Measurements from ENCODE around the gene DMAP1.

Gene DMAP1

DNA sequence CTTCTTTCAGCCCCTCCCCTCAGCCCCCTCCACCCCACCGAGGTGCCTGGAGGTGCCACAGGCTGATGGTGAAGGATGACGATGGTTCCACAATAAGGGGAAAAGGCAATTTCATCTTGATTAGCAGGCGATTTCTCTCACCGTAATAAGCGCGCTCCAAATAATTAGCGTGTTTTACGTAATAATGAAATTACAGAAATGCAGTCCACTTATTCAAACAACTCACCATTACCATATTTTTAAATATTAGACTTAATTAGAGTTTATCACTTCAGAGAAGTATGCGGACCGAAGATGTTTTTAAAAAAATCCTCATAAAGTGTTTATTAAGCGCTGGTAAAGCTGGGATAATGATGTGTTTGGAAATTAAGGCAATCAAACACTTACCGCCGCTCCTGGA, 14.9 kb downstream of the DMAP1 start:
- no peak for DNase-seq (ENCODE audit: low read depth)

DNA sequence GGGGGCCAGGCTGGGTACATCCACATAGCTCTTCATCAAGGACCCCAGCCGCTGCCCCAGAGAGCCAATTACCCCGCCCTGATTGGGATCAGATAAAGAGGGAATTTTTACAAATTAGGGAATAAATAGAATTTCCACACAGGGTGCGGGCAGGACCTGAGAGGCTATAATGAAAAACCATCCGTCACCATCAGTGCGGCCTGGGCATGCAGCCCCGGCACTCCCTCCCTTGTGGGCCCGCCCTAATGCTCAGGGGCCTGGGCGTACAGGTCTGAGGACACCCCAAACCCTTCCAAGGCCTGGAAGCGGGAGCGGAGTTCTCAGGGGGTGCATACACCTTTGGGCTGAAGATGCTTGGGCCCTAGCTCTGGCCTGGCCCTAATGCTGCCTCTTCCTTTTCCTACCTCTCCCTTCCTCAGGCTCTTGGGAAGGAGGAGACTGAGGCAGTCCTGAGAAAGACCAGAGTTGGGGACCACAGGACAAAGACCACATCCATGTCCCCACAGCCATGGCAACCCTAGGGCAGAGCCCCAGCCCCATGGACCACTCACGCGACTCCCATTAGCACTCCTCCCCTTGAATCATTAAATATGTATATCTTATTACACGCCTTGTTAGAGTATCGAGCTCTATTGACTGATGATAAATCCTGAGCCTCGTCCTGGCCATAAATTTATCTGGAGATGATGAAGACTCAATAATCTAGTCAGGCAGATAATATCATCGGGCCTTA, 16.3 kb downstream of the DMAP1 start:
- DNase-seq (ENCODE audit: low read depth) = no peak

DNA sequence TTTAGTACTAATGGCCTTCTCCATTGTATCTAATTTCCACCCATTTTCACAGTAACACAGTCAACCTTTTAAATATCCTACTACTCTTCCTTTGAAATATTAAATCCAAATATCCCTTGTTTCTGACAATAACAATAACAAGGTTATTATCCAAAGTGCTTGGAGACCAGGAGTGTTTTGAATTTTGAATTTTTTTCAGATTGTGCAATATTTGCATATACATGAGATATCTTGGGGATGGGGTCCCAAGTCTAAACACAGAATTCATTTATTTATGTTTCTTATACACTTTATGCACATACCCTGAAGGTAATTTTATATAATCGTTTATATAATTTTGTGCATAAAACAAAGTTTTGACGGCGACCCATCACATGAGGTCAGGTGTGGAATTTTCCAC, 17.5 kb downstream of the DMAP1 start:
- no peak for DNase-seq (ENCODE audit: low read depth)

DNA sequence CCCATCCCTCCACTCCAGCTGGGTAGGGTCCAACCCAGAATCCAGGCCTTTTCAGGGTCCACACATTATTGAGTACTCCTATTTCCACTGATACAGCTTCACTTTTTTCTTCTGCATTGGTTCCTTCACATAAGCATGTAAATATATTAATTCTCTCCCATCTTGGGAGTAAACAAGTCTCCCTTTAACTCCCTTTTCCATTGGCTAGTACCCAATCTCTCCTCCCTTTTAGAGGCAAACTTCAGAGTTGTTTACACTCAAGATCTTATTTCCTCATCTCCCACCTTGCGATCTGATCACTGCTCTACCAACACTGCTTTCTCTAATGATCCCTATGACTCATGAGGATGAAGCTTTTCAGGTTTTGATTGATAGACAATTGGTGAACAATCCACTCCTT, 20.3 kb downstream of the DMAP1 start:
- DNase-seq (ENCODE audit: low read depth) = no peak

DNA sequence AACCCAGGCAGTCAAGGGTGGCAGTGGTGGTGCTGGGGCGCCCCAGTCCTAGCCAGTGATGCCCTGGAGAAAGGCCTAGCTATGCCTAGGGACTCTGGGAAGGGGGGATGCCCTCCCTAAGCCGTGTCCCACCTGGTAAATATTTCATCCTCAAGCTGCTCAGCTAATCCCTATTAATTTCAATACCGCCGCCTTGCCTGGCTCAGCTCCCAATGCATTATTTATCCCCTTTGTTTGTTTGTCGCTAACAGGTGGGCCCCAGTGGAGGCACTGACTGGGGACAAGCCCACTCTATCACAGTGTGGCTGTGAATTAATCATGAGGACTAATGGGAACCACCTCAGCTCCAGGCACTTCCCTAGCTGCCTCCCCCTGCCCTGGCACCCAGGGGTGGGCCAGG, 22.5 kb downstream of the DMAP1 start:
- no peak for DNase-seq (ENCODE audit: low read depth)

DNA sequence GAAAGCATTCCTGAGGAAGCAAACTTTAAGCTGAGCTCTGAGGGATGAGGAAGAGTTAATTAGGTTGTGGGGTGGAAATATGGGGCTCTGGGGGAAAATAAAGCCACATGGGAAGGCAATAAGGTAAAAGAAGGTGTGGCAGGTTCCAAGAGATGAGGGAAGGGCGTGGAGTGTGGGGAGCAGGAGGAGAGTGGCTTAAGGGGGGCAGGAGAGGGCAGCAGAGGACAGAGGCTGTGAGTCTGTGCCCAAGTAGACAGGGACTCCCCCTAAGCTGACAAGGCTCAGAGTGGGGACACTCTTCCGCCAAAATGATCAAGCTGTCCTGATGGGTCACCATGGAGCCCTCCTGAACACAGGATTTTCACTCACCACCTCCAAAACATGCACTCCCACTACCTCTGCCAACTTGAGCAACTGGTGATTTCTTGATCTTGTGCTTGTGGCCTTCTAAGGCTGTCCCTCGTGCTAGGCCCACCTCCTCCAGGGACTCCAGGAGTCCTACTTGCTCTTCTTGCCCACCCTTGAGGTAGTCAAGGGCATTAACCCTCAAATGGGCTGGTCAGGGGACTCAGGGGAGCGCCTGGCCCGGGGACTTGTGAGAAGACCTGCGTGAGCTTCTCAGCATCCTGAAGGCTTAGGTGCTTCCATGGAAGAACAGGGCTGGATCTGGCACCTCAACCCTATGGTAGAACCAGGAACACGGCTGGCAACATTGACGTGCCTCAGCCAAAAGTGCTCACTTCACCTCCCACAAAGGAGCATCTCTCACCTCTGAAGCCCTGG, 23.4 kb downstream of the DMAP1 start:
- no peak for DNase-seq (ENCODE audit: low read depth)

DNA sequence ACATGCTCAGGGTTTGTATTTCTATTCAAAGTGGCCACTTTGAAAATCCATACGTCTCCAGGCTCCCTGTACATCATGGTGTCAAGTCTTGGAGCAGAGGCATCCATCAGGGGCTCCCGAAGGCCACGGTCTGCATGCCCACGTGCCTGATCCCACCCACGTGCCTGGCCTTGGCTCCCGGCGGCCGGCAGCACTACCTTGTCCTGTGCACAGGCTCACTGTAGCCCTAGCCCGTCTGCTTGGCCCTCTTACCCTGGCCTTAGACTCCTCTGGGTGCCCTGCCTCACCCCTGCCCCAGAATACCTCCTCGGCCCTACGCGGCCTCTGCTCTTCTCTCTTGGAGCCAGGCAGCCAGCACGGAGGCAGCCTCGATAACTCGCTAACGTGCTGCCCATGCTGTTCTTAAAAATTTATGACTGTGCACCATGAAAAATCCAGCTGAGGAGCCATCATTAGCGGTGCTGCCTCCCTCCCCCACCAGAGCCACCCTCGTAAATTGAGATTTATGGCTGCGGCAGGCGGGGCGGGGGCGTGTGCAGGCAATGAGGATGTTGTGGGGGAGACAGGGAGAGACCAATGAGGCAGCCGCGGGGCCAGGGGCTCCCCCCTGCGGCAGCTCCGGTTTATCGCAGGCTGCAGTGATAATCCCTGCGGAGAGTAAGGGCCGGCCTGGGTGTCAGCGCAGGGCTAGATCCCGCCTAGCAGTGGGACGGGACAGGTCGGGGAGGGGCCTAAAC, 24.6 kb downstream of the DMAP1 start:
- DNase-seq (ENCODE audit: low read depth) = peak; percentile 79

DNA sequence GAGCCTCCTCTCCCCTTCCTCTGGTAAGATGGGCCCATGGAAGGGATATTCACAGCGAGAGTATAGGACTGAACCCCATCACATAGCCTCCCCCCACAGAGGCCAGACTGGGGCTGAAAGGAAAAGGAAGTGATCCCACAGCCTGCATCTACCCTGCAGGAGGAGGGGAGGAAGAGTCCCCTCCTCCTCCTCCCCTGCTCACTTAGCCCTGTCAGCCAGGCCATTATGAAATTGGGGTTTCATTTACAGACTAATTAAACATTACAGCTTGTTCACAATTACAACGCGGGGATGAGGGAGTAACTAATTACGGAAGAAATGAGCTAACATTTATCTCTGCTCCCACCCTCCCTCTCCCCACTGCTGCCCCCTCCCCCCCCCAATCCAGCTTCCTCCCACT, 25.4 kb downstream of the DMAP1 start:
- no peak for DNase-seq (ENCODE audit: low read depth)

DNA sequence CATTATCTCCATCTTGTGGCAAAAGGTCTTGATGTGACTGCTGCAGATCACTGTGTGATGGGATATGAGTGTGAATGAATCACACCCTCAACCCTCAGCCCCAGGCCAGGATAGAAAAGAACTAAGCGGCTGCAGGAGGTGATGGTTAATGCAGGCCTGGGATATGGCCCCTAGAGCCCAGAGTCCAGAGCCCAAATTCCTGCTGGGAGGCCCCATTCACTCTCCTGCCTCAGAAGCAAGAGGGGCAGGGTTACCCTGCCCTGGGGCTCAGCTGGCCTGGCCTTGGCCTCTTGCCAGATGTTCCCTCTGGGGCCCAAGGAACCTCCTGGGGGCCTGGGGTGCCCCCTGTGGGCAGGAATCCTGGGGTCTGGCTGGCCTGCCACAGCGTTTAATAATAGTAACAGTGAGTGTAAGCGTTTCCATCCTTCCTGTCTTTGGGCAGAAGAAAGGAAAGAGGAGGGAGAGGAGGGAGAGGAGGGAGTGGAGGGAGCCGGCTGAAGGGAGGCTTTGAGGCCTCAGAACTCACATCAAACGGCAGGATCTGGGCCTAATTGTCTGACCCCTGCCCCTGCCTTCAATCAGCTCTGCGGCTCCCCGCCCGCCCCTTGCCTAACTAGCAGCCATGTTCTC, 26.2 kb downstream of the DMAP1 start:
- peak; percentile 38 for DNase-seq (ENCODE audit: low read depth)

DNA sequence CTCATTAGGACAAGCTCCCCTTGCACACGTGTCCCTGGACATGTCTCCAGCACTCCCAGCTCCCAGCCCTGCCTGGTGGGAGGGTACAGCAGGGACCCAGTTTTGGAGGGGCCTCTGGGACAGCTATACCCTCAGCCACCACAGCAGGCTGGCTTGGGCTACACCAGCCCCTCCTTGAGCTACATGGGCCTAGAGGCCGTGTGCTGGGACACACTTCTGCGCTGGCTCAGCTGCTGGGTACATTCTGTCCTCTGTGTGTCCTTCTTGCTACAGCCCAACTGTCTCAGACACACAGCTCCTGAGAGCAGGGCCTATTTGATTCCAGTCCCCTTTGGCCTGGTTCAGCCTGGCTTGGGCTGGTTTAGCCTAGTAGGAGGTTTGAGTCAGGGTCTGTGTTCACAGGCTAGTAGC, 26.7 kb downstream of the DMAP1 start:
- DNase-seq (ENCODE audit: low read depth) = no peak

DNA sequence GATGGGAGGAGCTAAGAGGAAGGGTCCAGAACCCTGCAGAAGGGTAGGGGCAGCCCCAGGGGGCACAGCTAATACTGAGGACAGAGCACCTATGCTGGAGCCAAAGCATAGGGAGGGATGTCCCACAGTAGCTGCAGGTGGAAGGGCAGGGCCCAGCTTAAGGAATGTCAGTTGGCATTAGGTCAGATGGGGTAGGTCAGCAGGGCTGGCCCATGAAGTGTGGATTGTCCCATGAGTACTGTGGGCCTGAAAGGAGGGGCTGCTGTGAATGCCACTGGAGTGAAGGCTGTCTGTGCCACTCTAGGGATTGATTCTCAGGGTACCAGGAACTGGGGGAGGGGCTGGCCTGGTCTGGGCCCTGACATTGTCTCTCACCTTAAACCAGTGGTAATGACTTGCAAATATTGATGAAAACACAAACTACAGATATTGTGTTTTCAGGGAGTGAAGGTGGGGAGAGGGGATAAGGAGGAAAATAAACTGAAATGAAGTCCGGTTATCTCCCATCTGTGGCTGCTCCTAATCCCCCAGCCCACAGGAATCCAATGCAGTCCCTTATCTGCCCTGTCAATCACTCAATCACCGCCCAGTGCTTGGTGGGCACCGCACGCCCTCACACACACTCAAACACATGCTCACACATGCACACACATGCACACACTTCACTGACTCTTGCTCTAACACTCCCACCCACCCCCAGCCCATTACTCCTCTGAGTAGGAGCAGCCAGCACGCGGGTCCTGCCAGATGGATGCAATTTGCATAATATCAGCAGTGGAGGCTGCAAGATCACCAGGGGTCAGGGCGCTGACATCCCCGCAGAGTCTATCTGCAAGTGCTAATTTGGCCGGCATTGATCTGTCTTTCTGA, 27.8 kb downstream of the DMAP1 start:
- peak; percentile 44 for DNase-seq (ENCODE audit: low read depth)

DNA sequence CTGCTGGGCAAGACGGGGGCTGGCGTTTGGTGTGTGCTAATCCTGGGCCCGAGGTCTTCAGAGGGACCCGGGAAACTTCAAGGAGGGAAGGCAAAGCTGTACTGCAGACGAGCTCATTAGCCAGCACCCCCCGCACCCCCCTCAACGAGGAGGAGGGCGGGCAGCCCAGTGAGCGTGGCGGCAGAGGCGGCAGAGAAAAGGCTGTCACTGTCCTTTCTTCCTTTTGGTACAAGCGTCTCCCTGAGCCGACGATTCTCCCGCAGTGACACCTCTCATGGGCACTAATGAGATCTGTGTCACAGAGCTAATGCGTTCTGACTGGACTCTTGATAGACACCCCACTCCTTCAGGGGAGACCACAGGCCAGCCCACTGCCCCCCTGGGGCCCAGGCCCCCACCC, 29.5 kb downstream of the DMAP1 start:
- DNase-seq (ENCODE audit: low read depth) = no peak

DNA sequence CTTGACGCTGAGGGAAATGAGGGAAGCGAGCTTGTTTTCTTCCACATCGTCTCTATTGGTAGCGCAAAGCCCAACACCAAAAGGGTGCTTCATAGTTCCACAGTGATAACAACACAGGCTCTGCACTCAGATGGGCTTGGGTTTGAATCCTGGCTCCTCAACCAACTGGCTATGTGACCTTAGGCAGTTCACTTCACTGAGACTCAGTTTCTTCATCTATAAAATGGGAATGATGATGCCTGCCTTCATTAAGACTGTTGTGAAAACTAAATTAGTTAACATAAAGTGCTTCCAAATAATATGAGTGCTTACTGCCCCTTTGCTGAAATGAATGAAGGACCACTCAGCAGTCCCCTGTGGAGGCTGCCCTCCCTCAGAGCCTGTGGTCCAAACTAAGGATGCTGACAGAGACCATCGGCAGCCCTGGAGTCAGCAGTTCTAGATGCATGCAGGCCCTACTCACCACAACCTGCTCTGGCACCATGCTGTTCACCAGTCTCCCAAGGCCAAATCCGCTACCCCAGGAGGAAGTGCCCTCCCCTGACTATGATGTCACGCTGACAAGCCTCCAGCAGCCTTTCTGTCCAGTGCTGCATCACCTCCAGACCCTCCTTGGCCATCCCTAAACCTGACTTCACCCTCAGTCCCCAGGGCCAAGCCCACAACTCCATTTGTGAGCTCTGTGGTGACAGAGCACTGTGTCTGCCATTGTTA, 30.7 kb downstream of the DMAP1 start:
- DNase-seq (ENCODE audit: low read depth) = no peak

DNA sequence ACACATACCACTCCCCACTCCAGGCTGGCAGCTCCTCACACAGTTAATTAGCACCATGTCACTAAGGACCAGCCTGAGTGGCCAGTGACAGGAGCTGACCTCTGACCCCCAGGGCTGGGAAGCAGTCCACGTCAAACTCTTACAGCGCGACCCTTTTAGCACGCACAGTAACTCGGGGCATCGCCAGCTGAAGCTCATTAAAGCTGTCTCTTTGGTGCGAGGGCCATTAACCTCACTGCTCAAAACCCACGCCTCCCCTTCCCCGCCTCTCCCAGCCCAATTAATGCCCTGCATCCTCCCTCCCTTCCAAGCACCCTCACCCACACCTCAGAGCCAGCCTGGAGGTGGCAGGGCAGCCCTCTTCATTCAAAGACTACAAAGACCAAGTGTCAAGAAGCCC, 31.7 kb downstream of the DMAP1 start:
- no peak for DNase-seq (ENCODE audit: low read depth)

DNA sequence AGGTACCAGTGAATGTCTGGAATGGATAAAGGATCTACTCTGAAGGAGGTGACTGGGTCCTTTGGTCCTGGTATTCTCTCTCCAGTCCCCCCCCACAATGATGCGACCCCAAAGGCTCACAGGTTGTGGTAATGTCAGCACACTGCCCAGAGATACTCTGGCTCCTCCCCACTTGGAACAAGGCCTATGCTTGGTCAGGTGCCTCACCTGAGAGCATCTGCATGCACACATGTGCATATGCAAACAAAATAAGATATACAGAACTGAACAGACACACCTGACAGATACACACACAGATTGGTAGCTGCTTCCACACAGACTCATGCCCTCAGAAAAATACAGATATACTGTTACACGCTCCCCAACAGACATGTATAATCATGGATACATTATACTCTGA, 33.5 kb downstream of the DMAP1 start:
- no peak for DNase-seq (ENCODE audit: low read depth)

DNA sequence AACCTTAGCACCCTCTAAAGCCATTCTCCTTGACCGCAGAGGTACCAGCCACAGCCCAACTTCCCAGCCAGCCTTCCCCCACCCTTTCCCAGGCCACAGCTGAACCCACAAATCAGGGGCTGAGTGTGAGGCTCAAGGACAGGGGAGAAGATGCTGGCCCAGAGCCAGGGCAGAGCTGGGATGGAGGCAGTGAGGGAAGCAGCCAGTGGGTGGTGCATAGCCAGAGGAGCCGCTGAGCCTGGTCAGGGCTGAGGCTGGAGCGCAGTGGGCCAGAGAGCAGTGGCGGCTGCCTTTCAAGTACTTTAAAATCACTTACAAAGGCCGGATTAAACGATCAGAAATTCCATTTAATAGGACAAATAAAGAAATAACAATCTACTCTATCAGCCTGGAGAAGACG, 36.3 kb downstream of the DMAP1 start:
- DNase-seq (ENCODE audit: low read depth) = peak; percentile 51

DNA sequence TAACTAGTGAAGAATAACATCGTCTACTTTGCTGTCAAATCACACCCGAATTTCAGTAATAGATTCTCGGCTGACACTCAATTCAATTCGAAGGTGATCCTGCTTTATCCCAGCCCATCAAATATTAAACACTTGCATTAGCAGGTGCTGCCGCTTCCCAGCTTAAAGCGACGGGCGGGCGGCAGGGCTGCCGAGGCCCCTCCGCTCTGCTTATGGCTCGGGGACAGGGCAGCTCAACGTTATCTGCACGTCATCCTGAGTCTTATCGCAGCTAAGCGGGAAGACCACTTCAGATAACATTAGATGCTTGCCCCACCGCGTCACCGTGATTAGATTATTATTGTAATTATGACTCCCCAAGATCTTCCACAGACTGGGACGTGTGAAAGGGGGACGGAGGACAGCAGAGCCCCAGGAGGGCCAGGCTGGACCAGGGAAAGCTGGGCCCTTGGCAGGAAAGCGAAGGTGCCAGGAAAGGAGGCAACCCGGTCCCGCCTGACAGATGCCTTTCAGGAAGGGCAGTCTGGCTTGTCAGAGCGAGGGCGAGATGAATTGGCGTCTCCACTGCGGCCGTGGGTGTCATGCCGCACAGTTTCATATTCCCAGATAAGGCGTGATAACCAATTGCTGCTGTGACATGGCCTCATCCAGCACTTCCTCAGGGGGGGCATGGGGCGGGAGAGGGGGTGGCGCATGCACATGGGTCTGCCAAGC, 37.0 kb downstream of the DMAP1 start:
- no peak for DNase-seq (ENCODE audit: low read depth)

DNA sequence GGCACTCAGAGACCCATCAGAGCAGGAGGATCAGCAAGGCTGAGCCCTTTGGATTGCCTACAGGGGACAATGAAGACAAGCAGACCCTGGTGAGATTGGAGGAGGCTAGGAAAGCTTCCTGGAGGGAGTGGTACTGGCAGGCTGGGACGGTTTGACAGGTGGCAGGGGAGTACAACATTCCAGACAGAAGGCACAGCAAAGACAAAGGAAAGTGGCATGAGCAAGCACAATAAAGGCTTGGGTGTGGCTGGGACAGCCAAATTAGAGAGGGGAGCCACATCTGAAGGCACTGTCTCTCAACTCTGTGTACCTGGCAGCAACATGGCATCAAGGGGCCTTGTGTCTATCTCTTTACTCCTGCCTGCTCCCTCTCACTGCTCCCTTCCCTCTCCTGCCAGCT, 38.2 kb downstream of the DMAP1 start:
- DNase-seq (ENCODE audit: low read depth) = no peak

DNA sequence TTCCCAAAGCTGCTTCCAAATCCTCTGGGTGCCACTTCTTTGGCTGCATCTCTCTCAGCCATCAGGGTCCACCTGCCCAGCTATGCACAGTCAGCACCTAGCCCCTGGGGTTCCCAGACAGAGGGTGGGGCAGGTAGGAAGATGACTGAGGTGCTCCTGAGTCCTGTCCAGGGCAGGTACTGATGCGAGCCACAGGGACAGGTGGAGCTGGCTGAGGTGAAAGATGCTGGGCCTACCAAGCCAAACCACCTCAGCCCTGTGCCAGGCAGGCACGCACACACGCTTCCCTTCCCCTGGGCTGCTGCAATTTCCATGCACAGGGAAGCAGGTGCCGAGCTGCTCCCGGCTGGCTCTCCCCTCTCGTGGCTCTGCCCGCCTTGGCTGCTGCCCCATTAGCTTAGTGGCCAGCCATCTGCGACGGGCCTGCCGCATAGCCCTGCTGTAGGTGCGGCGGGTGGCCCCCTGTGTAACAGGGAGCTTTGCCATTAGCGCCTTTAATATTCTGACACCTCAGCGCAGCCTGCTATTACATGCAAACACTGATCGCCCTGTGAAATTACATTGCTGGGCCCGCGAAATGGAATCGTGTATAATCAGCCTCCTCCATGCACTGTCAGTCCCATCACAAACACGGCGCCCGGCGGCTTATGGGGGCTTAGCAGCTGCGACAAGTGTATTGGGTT, 38.9 kb downstream of the DMAP1 start:
- DNase-seq (ENCODE audit: low read depth) = no peak

Data from amniotic epithelial cell (primary cell).